NCI-H1417 treated with DMSO at 0.1 percent for 48 hours (cell line): ENCODE data around the gene DIP2C.

Experiments
- DNase-seq: peaks from one replicate; lab custom pipeline; 2025; lab: John Stamatoyannopoulos, UW

Gene DIP2C

GRCh38 chr10:497898-498451, 191.5 kb downstream of the DIP2C start:
- DNase-seq: no peak

DNA sequence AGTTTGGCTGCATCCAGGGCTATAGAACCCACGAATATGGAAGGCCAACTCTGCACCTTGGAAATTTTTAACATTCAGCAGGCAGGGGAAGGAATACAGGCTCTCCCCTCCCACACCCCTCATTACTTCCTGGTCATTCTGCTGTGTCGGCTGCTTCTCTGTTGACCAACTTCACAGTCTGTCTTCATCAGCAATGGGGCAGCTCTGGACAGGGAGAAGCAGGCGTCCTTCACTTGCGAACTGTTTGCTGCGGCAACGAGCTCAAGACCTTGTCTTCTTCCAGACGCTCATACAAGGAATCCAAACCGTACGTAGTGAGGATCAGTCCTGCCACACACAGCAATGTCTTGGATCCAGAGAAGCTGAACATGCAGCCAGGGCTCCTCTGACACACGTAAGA, 192.2 kb downstream of the DIP2C start:
- no peak for DNase-seq

- no peak for DNase-seq
Observed at GRCh38 chr10:494556-494955, 194.9 kb downstream of the DIP2C start.

DNA sequence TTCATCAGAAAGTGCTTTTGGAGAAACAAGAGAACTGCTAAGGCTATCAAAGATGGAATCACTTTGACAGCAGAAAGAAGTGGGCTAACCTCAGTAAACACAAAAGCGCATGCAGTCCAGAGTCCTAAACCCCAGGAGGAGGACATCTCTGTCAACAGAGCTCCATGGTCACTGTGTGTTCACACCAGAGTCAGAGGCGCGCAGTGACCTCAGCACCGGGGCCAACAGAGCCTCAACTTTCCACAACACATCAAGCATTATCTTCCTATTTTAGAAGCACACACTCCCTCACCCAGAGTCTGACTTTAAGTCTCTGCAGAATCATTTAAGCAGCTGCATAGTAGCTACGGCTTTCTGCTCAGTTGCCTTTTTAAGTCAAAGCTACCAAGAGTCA, 195.3 kb downstream of the DIP2C start:
- DNase-seq: no peak

- DNase-seq: no peak
Observed at GRCh38 chr10:493391-494148, 195.9 kb downstream of the DIP2C start.

DNA sequence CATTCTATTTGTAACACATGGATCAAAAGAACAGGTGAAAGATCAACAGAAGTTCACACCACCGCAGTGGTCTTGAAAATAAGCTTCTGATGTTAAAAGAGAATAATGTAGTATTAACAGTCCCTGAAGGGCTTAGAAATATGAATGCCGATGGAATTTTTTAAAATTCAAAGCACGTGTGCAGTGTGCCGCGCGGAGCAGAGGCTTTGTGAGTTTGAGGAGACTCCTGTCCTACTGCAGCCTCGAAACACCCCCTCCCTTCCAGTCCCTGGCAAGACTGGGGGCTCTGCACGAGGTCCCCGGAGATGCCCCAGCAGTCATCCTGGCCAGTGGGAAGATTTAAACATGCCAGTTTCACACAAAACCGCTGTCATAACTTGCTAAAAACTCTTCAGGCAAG, 196.6 kb downstream of the DIP2C start:
- no peak for DNase-seq

- no peak for DNase-seq
Observed at GRCh38 chr10:491667-492424, 197.6 kb downstream of the DIP2C start.

DNA sequence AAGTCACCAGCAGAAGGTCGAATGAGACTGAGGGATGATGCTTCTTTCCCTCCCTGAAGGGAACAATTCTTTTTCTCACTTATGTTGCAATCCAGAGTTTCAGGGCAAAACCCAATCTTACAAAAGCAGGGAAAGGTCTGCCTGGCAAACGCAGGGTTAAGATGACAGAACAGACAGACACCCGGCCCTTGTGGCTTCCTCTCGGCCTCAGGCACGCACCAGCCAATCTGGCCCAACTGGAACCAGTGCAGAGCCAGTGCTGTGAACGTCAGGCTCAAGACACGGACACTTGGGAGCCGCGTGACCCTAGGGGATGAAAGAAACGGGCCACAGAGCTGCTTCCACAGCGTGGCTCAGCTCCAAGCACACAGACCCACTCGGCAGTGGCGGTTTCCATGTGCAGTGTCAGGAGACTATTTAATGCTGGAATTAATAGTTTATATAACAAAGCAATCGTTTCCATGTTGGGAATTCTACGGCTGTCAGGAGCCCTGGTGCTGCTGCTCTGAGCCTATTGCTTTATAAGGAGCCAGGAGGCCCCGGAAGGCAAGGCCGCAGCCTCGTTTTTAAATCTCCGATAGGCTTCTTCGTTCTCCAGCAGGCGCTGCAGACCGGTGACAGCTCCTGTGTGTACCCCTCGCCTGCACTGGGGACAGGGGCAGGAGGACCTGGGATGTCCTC, 198.4 kb downstream of the DIP2C start:
- no peak for DNase-seq

DNA sequence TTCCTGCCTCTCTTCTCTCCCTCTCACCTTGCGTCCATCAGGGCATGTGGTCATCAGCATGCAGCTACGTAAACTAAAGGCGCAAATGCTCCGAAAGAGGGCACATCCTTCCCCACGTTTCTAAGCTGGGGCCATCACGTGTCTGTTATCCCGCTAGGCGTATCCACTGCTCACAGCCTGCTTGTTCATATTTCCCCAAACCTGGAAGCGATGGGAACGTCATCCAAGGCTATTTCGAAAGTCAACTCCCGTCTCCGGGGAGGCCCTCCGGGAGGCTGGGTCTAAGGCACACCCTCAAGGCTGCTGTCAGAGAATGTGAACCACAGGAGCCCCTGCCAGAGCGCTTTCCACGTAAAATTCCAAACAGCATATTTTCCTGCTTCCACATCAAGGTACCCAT, 199.2 kb downstream of the DIP2C start:
- no peak for DNase-seq

DNA sequence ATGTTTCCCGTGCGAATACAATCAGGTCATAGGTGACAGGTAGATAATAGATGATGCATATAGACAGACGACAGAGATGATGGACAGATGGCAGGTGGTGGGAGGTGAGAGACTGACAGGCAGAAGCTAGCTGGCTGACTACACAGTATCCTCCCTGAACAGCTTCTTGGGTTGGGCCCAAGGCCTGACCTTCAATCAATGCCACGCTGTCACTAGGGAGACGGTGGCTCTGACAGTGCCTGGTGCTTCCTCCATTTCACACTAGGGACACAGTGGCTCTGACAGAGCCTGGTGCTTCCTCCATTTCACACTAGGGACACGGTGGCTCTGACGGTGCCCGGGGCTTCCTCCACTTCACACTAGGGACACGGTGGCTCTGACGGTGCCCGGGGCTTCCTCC, 200.1 kb downstream of the DIP2C start:
- no peak for DNase-seq

DNA sequence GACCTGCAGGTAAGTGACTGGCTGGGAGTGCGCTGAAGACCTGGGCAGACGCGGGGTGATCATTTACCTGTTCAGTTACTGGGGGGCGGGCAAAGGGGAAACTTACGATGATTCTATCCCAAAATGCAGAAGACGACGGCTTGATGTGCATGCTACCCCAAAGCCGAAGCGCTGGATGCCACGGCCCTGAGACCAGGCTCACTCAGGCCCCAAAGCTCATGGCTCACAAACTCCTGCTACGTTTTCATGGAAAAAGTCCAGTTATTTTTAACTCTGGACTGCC, 200.6 kb downstream of the DIP2C start:
- DNase-seq: no peak

- DNase-seq: no peak
Observed at GRCh38 chr10:488081-488932, 201.2 kb downstream of the DIP2C start.

GRCh38 chr10:486666-487322, 202.7 kb downstream of the DIP2C start:
- DNase-seq: no peak

DNA sequence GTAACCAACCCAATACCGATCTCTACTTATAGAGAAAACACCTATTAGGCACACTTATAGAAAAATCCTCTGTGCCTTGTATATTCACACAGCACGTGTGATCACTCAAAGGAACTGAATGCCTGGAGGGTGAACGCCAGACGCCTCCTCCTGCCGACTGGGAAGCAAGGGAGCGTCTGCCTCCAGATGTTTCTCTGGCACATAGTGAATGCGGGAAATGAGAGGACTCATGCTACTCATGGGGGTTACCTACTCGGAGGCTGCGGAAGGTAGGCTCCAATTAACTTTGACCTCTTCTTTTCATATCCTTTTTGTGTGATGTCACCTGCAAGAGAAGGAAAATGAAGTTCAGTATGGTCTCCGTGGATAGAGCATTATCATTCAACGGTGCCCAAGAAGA, 203.3 kb downstream of the DIP2C start:
- DNase-seq: no peak

DNA sequence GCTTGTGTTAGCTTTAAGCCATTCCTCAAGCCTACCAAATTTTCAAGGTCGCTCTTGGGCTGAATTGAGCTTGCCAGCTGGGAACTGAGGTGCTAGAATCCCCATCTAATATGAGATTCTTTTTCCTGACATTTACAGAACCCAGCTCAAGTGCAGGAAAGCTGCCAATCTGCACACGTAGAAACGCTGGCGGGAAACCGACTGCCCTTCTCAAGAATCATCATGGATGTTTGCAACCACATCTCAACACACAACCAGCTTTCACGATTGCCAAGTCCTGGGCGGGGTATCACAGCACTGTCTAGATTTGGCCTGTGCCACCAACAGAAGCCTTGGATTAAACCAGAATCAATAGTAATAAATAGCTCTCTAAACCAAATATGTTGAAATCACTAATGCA, 203.7 kb downstream of the DIP2C start:
- no peak for DNase-seq

GRCh38 chr10:484925-485661, 204.4 kb downstream of the DIP2C start:
- no peak for DNase-seq

- no peak for DNase-seq
Observed at GRCh38 chr10:484441-484924, 205.0 kb downstream of the DIP2C start.

- DNase-seq: no peak
Observed at GRCh38 chr10:483261-483660, 206.2 kb downstream of the DIP2C start.

GRCh38 chr10:482848-483247, 206.6 kb downstream of the DIP2C start:
- no peak for DNase-seq

DNA sequence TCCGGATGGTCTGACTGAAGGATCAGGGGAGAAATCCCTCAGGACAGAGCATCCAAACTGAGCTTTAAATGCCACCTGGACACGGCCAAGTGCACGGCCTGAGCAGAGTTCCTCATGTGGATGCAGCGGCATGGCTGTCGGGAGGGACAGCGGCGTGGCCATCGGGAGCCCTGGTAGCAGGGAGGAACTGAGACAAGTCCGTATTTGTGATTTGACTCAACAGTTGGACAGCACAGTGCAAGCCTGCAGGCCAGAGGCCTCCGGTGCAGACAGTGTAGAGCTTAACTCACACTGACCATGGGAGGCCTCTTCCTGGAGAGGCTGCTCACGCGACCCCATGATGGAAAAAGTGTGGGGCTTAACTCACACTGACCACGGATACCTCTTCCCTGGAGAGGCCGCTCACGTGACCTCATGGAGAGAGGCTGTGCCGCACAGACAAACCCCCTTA, 207.4 kb downstream of the DIP2C start:
- DNase-seq: no peak

GRCh38 chr10:481628-482027, 207.8 kb downstream of the DIP2C start:
- no peak for DNase-seq
